ENCODE data around the gene MAVS.
"Not testable (repeated sequence)": the region's sequence is repeated elsewhere in the genome, so short reads cannot be mapped to it uniquely, and the experiment has no call there.

The MAVS gene

DNA sequence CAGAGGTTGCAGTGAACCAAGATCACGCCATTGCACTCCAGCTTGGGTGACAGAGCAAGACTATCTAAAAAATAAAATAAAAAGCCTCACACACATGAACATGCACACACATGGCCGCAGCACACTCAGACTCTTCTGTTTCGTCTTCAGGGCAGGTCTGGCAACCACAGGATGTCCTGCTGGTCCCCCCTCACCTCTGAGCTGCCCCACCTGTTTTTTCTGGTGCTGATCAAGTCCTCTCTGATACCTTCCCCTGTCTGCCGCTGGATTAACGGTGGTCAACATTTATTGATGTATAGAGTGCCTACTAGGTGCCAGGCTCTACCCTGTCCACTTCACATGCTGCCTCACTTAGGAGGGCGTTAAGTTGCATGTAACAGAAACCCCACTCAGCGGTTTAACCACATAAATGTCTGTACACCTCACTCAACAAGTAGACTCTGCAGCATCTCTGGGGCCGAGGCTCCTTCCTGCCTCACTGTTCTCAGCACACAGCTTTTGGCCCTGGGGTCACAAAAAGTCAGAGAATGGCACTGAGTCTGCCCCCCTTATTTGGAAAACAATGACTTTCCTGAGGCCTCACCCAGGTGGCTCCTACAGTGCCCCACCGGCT lies 30.8 kb upstream of the MAVS start:
- DNase-seq (ENCODE audit: low read depth), result no peak

DNA sequence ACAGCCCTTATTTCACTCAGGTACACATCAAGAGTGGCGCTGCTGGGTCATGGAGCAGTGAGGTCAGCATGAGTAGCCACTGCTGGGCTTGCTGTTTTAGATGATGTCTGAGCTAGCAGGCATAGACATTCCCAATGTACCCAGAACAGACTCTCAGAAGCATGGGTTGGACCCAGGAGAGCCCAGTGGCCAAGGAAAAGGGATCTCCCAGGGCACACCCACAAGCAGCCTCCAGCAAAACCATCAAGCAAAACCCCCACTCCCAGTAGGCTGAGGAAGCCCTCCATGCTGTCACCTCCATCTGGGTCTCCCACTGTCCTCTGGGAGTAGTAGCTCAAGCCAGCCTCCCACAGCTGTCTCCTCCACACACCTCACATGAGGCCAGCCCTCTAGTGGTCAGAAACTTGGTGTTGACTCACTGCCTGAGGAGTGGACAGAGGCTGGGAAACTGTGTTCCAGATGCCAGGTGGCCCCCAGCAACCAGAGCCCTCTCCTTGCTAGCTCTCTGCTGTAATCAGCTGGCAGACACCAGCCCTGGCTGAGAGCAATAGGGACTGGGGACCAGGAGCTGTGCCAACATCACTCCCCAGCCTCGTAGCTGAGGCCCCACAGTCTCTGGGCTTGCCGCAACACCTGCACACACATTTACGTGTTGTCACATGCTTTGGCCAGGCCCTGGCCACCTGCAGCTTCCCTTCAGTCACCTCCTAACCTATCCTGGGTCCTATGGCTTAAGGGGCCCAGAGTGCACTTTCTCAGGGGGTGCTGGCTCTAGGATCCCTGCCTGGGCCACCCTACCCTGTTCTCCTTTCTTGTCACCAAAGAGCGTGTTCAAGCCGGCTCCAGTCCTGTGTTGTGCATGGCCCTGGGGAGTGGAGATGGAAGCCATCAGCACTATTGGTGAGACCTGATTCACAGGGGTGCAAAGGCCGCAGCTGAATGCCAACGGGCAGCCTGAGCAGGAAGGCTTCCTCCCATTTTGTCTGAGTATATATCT lies 28.2 kb upstream of the MAVS start:
- no peak for DNase-seq (ENCODE audit: low read depth)

DNA sequence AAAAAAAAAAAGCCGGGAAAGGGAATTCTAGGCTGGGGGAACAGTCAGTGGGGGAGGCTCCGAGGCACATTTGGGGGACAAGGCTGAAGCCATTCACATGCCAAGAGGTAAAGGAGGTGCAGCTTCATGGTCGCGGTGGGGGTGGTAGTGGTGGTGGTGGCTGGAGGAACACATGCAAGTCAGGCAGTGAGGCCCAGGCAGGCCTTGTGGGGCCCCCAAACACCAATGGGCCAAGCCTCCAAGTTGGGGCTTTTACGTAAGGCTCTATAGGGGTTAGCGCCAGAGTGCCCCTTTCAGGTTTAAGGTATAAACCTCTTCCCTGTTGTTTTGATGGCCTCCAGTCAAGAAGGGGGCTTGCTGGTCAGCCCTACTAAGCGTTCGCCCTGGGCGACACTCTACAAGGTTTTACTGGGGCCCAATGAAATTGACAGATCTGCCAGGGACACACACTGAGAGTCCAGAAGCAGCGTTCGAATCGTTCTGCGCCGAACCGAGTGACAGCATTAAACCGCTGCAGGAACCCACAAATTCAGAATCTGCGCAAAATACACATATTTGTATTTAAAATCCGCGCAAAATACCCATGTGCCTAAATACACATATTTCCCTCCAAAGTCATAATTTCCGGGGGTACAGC lies 27.1 kb upstream of the MAVS start:
- no peak for DNase-seq (ENCODE audit: low read depth)

DNA sequence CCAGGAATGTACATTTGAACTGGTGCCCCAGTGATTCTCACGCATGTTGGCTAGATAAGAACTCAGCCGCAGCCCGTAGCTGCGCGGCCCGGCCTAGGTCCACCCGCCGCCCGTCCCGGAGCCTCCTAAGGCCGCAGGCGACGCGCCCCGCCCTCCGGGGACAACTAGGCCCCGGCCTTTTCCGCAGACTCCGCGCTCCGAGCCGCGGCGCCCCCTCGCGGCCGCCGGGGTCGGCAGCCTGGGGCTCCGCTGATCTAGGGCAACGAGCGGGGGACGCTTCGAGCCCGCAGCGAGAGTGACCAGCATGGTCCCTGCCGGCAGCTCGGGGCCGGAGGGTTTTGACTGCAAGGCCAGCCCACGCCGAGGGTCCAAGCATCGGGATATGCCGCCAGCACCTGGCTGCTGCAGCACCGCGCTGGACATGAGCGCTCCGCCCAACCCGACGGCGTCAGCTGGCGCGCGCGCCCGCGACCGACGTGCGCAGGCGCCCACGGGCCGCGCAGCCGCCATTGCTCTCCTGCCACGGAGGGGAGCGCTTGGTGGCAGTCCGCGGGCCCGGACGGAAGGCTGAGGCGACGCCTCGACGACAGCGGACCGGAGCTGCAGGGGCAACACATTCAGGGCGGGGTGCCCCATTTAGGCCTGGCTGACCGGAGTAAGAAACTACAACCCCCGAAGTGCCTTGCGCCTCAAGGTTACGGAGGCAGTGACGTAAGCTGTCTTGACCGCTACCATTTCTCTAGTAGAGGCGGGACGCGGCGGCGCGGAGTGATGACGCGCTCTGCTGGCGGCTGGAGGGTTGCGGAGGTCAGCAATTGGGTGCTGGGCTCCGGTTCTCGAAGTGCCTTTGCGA lies 26.4 kb upstream of the MAVS start, which contains the start of gene AP5S1:
TSS of gene AP5S1 (plus strand) at position 500 of the 853 bp plus-strand sequence. CDS start 1,571 bp downstream, outside the sequence.
- peak; percentile 85 for DNase-seq (ENCODE audit: low read depth)

DNA sequence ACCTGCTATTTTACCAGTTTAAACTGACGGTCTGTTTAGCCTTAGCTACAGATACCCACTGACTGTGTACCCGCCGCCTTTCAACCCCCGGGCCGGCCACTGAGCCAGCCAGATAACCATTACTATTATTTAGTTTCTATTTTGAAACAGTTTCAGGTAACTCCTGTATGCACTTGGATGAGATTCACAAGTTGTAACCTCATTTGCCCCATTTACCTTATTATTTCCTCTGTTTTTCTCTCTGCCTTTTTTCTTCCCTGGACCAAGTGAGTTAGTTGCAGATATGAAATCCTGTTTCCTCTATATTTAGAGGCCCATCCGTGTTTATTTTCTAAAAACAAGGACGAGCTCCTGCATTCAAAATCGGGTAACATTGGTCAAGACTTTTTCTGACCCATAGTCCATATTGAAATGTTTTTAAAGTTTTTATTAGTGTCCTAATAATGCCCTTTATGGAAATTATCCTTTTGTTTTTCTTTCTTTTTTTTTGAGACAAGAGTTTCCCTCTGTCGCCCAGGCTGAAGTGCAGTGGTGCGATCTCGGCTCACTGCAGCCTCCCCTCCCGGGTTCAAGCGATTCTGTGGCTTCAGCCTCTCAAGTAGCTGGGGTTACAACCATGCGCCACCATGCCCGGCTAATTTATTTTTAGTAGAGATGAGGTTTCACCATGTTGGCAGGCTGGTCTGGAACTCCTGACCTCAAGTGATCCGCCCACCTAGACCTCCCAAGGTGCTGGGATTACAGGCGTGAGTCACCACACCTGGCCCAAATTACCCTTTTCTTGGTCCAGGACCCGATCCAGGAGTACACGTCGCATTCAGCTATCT lies 25.5 kb upstream of the MAVS start:
- no peak for DNase-seq (ENCODE audit: low read depth)

DNA sequence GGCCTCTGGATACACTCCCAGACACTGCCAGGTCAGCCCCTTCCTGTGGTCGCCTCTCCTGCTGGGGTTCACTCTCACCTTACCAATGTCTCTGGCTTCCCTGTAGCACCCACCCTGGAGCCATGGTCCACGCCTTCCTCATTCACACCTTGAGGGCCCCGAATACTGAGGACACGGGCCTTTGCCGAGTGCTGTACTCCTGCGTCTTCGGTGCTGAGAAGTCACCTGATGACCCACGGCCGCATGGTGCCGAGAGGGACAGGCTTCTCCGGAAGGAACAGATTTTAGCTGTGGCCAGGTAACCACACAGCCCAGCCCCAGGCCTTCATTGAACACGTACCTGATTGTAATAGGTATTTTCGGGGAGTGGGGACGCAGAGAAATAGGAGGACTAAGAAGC lies 24.6 kb upstream of the MAVS start:
- DNase-seq (ENCODE audit: low read depth), result no peak

DNA sequence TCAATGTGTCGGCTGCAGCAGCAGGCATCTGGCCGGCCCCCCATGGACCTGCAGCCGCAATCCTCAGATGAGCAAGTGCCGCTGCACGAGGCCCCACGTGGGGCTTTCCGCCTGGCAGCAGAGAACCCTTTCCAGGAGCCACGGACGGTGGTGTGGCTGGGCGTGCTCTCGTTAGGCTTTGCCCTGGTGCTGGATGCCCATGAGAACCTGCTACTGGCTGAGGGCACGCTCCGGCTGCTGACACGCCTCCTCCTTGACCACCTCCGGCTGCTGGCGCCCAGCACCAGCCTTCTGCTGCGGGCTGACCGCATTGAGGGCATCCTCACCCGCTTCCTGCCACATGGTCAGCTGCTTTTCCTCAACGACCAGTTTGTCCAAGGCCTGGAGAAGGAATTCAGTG lies 22.8 kb upstream of the MAVS start:
- DNase-seq (ENCODE audit: low read depth), result no peak

DNA sequence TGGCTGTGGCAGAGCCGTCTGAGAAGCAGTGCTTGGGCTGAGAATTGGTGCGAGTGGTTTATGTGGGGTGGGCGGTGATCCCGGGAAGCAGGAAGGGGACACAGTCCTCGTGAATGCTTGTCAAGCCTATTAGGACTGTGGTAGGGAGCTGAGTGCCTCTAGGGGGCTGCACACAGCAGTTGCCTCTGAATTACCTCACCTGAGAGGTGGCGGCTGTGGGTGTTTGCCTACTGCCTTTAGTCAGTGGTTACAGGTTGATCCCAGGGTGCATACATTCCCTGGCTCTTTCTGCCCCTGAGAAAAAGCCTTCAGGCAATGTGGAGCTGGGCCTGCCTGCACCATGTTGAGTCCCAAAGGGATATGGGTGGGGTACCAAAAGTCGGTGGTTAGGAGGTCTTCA lies 21.1 kb upstream of the MAVS start:
- DNase-seq (ENCODE audit: low read depth), result no peak

DNA sequence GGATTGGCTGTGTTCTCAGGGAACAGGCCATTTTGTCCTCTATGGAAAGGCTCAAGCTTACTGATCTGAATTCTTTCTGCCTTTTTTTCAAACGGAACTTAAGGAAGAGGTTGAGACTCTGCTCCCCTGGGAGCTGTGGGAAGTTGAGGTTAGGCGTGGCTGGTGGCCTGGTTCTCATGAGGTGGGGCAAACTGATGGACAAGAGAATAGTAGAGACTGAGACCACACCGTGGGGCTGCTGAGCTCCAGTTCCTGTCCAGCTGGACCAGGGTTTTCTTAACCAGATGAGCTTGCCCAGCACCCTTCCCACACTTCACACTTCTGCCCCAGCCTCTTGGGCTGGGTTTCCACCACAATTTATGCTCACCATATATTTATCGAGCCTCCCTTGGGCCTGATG lies 20.2 kb upstream of the MAVS start:
- DNase-seq (ENCODE audit: low read depth), result no peak

DNA sequence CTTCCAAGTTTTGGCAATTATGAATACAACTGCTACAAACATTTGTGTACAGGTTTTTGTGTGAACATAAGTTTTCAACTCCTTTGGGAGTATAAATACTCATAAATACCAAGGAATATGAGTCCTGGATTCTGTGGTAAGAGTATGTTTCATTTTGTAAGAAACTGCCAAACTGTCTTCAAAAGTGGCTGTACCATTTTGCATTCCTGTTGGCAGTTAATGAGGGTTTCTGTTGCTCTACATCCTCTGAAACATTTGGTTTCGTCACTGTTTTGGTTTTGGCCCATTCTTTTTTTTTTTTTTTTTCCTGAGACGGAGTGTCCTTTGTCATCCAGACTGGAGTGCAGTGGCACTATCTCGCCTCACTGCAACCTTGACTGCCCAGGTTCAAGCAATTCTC lies 17.8 kb upstream of the MAVS start:
- DNase-seq (ENCODE audit: low read depth), result no peak

DNA sequence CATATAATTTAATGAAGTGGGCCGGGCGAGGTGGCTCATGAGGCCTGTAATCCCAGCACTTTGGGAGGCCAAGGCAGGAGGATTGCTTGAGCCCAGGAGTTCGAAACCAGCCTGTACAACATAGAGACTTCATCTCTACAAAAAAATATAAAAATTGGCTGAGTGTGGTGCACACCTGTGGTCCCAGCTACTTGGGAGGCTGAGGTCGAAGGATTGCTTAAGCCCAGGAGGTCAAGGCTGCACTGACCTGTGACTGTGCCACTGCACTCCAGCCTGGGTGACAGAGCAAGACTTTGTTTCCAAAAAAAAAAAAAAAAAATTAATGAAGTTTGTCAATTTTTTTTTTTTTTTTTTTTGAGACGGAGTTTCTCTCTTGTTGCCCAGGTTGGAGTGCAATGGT lies 16.7 kb upstream of the MAVS start:
- not testable (repeated sequence) for DNase-seq (ENCODE audit: low read depth)

DNA sequence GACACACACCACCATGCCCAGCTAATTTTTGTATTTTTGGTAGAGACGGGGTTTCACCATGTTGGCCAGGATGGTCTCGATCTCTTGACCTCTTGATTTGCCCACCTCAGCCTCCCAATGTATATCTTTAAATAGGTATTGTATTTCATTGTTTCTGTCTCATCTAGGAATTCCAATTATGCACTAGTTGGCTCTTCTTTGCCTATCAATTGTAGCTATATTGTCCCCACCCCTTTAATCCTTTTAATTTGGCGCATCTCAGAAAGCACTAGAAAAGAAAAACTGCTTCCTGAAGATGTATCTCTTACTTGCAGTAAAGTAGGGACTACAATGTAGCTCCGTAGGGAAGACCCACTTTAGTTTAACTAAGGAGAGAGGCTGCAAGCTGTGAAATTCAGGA lies 10.5 kb upstream of the MAVS start:
- no peak for DNase-seq (ENCODE audit: low read depth)

DNA sequence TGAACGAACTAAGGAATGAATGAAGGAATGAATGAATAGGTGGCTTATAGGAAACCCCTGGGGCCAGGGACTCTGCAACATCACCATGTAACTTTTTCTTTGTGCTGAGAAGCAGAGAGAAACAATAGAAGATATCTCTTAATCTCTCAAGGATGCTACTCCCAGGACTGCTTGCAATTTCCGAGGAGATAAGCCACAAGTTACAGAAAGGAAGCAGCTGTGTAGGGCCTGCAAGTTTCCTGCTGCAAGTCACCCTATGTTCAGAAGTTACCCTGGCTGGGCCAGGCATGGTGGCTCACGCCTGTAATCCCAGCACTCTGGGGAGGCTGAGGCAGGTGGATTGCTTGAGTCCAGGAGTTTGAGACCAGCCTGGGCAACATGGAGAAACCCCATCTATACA lies 7.3 kb upstream of the MAVS start:
- DNase-seq (ENCODE audit: low read depth), result no peak

DNA sequence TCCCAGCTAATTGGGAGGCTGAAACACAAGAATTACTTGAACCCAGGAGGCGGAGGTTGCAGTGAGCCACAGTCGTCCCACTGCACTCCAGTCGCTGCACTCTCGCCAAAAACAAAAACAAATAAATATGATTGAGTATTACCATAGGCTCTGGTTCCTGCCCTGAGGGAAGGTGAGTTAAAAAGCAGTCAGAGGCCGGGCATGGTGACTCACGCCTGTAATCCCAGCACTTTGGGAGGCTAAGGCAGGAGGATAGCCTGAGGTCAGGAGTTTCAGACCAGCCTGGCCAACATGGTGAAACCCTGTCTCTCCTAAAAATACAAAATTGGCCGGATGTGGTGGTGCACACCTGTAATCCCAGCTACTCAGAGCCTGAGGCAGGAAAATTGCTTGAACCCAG lies 6.4 kb upstream of the MAVS start:
- not testable (repeated sequence) for DNase-seq (ENCODE audit: low read depth)

DNA sequence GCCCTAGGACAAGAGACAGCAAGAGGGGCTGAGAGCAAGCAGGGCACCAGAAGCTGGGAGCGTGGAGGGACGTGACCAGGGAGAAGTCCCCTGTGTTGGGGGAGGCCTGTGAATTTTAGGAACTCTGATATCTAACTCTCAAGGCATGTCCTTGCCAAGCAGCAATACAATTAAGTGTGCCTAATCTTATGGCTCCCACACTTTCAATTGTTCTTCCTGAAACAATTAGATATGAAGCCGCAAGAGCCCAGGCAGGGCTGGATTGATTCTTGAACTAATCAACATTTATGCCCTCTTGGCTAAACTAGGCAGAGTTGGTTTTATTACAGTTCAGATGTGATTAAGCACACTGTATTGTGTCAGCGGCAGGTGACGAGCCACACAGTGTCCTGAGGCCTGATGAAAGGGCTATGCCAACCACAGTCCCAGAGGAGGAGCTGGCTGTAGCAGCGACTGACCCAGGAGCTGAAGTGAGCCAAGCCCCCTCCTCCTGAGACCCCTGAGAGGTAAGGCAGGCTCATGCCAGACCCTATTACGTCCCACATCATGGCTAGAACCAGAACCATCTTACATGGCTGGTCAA lies 4.2 kb upstream of the MAVS start:
- DNase-seq (ENCODE audit: low read depth), result no peak

DNA sequence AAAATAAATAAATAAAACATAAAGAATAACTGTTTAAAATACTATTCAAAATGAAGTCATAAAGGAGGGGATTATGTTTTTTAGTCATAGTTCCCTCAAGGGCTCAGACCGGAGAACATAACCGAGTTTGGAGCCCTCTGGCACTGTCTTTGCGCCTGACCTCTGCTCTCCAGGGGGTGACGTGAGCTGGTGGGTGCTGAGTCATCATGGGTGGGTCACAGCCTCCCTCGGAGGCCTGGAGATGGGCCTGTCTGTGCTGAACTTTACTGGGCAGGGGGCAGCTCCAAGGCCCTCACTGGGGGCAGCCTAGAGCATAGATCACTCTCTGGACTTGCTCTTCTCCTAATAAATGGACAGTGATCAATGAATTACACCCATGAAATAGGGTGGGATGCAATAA lies 3.1 kb upstream of the MAVS start:
- DNase-seq (ENCODE audit: low read depth), result no peak

DNA sequence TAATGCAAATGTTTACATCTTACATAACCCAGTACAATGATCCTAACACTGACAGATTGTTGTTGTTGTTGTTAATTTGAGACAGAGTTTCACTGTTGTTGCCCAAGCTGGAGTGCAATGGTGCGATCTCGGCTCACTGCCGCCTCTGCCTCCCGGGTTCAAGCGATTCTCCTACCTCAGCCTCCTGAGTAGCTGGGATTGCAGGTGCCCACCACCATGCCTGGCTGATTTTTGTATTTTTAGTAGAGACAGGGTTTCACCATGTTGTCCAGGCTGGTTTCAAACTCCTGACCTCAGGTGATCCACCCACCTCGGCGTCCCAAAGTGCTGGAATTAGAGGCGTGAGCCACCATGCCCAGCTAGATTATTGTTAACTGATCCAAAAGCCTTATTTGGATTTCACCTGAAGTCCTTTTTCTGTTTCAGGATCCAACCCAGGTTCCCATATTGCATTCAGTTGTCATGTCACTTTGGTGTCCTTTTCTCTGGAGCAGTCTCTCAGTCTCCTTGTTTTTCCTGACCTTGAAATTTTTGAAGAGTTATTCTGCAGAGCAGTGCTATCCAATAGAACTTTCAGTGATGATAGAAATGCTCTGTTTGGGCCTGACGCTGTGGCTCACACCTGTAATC lies 2.5 kb upstream of the MAVS start:
- not testable (repeated sequence) for DNase-seq (ENCODE audit: low read depth)

DNA sequence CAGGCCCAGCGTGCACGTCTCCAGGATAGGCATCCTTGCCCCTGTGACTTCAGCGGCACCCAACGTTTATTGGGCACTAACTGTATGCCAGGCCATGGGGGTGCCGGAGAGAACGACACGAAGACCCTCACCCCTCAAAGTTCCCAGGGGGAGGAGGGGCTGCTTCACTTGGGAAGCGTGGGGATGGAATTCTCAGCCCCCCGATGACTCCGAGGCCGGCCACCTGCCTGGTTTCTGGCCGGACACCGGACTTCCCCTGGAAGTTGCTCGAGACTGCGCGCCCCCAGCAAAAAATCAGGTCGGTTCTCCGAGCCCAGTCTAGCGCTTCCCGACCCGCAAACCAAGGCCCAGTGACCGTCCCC lies 275 bp upstream of the MAVS start:
- DNase-seq (ENCODE audit: low read depth), result no peak

DNA sequence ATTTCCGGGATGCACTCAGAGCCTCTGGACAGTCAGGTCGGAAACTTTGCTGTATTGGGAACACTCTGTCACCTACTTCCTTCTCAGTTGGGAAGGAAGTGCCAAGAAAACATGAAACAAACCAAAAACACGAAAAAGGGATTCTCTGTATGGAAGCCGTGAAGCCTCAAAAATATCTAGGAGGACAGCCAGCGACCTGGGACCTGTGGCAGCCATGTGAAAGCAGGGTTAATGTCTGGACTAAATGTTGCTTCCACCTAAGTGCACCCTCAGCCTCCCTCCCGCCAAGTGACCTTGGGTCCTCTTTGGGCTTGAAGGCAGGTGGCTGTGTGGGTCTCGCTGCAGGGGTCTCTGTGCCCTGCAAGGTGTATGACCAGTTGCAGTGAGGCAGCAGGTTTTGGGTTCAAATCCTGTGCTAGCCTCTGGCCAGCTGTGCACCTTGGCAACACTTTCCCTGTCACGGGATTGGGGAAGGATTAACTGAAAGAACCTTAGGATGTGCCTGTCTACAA lies 851 bp downstream of the MAVS start:
- DNase-seq (ENCODE audit: low read depth), result no peak

DNA sequence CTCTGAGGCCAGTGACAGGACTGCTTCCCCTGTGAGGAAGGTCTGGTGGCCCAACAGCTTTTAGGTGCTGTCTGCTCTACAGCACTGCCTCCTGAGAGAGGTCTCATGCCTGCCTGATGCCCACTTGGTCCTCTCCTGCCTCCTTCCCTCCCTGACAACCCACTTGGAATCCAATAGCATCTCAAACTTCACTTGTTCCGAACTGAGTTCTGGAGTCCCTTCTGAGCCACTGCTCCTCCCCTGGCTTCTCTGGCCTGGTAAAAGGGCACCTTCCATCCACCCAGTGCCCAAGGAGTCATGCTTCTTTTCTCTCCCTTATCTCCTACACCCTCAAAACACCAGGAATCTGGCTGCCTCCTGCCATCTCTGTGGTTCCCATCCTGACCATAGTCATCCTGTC lies 1.9 kb downstream of the MAVS start:
- DNase-seq (ENCODE audit: low read depth), result no peak

All from stimulated activated CD8-positive, alpha-beta memory T cell treated with anti-CD3 and anti-CD28 coated beads, Interleukin-12 subunit alpha, Interleukin-12 subunit beta, amount 100 ng/mL, for 1 hour (primary cell).